Islet of Langerhans (tissue), 1 donor: ENCODE data around the gene BANF1.

Source experiments
- FAIRE-seq: peaks from one replicate; lab custom pipeline; 2011; peaks lifted over from hg19 to GRCh38; lab: Jason Lieb, UNC

Gene BANF1, protein sequence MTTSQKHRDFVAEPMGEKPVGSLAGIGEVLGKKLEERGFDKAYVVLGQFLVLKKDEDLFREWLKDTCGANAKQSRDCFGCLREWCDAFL

DNA sequence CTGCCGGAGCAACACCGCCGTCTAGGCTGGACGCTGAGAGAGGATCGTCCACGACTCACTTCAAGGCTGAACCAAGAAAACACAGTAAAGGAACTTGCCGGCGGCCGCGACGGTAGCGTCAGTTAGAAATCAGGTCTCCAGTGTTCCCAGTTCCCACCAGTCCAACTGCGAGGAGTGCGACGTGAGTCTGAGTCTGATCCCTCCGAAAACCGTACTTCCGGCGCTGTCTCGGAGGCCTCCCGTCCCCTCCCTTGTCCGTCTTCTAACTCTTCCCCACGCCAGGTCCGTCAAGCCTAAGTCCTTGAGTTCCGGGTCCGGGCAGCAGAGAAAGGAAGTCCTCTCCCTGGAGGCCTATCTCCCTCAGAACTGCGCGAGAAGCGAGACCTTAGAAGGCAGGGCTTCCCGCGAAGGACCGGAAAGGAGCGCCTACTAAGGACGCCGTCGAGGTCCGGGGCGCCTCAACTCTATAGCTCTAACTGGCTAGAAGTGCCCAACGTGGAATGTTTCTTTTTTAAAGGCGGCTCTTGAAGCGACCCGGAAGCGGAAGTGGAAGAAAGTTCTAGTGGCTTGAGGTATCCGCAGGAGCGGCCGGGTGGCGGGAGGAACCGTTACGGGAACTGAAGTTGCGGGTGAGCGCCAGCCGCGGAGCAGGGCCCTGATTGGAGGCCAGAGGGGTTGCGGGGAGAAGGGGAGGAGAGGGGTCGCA lies at the start of gene BANF1, which contains the start of gene EIF1AD:
BANF1 (plus strand) TSS at position 562 of the 706 bp plus-strand sequence. CDS start 748 bp downstream, outside the sequence.
EIF1AD (minus strand) TSS at position 216 of the 706 bp plus-strand sequence. CDS start 1,768 bp downstream, outside the sequence.
- FAIRE-seq = no peak

DNA sequence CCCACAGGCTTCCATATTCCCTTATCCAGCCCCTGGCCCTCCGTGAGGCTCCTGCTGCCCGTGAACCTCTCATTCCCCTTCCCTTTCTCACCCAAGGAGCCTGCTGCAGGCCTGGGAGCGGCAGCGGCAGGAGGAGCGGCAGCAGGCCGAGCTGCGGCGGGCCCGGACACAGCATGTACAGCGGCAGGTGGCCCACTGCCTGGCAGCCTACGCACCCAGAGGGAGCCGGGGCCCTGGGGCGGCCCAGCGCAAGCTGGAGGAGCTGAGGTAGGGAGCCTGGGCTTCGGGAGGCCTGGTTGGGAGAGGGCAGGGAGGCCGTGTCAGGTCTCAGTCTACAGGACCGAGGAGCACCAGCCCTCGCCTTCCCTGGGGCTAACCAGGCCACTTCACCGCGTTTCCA lies 48.8 kb upstream of the BANF1 start:
- no peak for FAIRE-seq

DNA sequence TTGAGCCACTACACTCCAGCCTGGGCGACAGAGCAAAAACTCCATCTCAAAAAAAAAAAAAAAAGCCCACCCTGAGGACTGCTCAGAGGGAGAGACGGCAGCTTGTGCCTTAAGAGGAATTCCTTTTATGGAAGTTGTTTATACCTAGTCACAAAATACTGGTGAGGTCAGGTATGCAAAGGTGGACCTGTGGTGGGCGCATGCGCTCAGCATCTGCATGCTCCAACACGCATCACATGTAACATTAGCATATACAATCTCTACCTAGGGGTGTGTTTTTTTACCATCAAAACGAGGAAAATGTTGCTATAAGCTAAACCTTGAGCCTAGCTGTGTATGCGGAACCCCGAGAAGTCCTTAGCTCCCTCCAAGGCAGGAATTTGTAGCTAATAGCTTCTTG lies 47.5 kb upstream of the BANF1 start:
- FAIRE-seq = no peak

DNA sequence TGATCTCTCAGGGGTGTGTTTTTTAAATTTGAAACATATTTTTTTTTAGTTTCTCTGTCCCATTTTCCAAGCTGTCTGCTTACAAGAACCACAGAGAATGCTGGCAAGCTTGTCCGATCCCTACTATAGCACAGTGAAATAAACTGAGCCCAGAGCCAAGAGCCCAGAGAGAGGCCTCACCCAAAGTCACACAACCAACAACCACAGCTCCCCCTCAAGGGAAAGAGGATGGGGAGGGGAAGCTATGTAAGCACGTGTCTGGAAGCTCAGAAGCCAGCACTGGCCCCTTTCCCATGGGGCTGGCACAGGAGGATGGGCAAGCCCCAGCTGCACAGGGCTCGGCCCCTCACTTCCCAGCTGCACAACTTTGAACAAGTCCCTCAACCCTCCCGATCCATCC lies 44.0 kb upstream of the BANF1 start:
- FAIRE-seq = no peak

DNA sequence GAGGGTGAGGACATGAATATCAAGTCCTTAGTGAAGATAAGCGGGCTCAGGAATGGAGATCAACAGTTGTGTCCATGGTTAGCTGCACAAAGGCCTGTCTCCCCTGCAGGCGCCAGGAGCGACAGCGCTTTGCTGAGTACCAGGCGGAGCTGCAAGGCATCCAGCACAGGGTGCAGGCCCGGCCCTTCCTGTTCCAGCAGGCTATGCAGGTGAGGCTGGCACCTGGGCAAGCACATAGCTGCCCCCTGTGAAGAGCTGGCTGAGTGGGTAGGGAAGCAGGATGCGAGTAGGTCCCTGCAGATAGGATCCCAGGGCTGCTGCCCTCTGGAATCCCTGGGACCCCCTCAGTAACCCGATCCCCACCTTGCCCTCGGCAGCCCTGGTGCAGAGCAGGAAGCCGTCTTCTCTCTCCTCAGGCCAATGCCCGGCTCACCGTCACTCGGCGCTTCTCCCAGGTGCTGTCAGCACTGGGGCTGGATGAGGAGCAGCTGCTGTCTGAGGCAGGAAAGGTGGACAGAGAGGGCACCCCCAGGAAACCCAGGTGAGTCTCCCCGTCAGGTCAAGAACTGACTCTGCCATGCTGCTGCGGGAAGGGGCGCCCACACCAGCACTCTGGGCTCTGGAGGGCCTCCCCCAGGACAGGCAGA lies 43.4 kb upstream of the BANF1 start:
- no peak for FAIRE-seq

DNA sequence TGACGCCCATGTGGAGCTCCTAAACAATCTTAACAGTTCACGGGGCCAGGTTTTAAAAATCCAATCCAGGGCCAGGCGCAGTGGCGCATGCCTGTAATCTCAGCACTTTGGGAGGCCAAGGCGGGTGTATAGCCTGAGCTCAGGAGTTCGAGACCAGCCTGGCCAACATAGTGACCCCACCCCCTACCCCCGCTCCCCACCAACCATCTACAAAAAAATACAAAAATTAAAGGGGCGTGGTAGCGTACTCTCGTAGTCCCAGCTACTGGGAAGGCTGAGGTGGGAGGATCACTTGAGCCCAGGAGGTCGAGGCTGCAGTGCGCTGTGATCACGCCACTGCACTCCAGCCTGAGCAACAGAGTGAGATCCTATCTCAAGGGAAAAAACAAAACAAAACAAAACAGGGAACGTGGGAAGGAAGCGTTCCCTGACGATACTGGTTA lies 41.5 kb upstream of the BANF1 start:
- no peak for FAIRE-seq

DNA sequence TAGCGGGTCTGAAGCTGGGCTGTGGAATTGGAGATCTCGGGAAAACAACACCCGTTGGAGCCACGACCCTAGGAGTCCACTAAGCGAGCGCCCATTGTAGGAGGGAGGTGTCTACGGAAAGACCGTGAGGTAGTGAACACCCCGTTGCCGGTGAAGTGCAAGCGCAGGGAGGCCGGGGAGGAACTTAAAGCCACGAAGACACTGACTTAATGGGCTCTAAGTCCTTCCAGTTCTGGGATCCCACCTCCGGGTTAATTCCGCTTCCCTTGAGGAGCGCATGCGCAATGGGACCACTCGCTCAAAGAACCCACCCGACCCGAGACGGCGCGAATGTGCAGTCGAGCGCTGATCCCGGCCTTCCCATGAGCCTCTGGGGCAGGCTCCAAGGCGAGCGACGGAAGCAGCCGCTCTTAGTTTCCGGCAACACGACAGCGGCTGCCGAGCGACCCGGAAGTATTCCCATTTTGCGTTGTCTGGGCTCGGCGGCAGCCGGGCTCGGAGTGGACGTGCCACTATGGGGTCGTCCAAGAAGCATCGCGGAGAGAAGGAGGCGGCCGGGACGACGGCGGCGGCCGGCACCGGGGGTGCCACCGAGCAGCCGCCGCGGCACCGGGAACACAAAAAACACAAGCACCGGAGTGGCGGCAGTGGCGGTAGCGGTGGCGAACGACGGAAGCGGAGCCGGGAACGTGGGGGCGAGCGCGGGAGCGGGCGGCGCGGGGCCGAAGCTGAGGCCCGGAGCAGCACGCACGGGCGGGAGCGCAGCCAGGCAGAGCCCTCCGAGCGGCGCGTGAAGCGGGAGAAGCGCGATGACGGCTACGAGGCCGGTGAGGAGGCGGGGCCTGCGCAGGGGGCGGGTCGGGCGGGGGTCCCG lies 40.8 kb upstream of the BANF1 start, which contains the start of gene SART1:
SART1 (plus strand) TSS at position 468 of the 874 bp plus-strand sequence; CDS start at position 515, 47 bp downstream.
- no peak for FAIRE-seq

DNA sequence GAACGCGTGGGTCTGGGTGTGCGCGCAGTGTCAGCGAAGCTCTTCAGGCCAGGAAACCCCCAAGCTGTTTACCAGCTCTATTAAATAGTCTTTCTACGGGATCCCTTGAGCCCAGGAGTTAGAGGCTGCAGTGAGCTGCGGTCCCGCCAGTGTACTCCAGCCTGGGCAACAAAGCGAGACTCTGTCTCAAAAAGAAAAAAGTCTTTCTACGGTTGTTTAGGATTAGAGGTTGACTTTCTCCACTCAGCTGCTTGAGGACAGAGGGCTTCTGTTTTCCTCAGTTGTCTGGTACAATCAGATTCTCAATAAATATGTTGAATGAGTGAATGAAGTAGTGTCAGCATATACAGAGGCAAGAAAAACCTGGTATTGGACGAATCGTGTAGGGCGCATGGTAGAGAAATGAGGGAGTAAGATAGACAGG lies 40.1 kb upstream of the BANF1 start:
- no peak for FAIRE-seq

DNA sequence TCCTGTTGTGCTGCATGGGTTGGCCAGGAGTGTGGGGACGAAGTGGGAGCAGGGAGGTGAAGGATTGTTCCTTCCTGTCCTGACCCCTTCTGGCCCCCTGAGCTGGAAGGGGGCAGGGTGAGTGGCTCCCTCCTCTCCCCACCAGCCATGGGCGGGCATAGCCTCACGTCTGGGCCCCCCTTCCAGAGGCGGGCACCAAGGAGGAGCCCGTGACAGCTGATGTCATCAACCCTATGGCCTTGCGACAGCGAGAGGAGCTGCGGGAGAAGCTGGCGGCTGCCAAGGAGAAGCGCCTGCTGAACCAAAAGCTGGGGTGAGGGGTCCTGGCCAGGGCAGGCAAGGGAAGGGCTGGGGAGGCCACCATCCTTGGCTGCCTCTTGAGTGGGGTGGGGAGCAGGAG lies 37.4 kb upstream of the BANF1 start:
- no peak for FAIRE-seq

DNA sequence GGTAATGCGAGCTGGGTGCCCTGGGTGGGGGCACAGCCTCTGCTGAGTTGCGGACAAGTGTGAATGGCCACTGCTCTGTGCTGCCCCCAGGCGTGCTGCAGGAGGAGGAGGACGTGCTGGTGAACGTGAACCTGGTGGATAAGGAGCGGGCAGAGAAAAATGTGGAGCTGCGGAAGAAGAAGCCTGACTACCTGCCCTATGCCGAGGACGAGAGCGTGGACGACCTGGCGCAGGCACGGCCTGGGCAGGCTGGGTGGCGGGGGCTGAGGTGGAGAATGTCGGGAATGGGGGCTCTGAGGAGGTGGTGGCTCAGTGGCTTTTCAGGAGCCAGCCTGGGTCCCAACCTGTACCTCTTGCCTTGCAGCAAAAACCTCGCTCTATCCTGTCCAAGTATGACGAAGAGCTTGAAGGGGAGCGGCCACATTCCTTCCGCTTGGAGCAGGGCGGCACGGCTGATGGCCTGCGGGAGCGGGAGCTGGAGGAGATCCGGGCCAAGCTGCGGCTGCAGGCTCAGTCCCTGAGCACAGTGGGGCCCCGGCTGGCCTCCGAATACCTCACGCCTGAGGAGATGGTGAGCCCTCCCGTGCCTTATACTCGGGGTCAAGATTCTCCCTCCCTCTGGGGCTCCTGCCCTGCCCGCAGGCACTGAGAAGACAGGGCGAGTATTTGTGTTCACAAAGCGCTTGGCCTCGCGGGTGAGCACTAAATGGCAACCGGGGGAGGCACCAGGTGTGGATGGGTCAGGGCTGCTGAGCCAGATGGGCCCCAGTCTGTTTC lies 36.1 kb upstream of the BANF1 start:
- no peak for FAIRE-seq

DNA sequence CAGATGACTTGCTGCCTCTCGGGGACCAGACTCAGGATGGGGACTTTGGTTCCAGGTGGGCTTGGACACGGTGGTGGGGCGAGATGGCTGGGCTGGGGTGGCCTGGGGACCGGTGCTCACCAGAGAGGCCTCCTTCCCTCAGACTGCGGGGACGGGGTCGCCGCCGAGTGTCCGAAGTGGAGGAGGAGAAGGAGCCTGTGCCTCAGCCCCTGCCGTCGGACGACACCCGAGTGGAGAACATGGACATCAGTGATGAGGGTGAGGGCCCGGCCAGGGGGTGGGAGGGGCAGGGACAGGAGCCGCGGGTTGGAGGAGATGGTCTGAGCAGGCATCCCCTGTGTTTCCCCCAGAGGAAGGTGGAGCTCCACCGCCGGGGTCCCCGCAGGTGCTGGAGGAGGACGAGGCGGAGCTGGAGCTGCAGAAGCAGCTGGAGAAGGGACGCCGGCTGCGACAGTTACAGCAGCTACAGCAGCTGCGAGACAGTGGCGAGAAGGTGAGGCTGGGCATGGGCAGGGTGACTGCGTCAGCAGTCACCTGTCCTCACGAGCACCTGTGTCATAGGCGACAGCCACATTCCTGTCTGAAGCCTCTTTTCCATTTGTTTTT lies 34.9 kb upstream of the BANF1 start:
- FAIRE-seq = no peak

DNA sequence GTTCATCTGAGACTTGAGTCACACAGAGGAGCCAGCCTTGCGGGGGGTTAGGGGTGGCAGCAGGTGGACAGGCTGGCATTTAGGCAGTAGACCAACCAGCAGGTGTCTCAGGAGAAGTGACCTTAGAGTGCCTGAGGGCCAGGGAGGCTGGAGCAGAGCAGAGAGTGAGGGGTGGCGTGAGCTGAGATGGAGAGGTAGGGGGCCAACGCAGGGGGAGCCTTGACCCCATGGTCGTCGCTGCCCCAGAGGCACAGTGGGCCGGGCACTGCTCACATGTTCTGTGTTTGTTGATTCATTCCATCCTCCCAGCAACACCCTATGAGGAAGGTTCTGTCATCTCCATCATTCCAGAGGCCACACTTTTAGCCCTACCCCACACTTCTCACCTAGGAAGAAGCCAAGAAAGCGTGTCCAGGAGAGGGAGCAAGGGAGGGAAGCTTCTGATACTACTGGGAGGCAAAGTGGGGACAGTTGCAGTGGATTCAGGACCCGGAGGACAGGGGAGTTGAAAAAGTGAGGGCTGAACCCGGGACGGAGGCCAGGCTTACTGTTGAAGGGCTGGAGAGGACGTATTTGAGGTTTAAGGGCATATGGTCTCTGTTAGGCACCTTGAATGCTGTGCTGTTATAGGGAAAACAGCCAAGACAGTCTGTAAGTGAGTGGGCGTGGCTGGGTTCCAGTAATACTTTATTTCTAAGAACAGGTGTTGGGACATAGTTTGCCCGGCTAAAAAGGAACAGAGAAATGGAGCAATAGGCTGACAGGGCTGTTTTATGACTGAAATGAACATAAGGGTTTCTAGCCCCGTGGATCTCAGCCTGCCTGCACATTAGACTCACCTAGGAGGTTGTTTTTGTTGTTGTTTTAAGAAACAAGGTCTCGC lies 33.5 kb upstream of the BANF1 start:
- no peak for FAIRE-seq

DNA sequence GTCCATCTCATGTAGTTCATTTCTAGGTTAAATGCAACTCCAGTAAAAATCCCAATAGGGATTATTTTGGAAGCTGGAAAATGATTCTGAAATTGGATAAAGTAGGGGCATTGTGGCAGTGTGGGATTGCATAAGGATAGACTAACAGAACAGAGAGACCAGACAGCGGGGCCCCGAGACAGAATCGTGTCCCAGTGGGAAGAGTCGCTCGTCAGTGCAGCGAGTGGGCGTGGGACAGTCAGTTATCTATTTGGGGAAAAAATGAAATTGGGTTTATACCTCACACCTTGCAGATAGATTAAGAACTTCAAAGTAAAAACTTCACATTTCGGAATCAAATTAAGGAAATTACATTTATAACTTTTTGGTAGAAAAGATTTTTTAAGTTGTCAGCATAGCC lies 30.2 kb upstream of the BANF1 start:
- FAIRE-seq = no peak

DNA sequence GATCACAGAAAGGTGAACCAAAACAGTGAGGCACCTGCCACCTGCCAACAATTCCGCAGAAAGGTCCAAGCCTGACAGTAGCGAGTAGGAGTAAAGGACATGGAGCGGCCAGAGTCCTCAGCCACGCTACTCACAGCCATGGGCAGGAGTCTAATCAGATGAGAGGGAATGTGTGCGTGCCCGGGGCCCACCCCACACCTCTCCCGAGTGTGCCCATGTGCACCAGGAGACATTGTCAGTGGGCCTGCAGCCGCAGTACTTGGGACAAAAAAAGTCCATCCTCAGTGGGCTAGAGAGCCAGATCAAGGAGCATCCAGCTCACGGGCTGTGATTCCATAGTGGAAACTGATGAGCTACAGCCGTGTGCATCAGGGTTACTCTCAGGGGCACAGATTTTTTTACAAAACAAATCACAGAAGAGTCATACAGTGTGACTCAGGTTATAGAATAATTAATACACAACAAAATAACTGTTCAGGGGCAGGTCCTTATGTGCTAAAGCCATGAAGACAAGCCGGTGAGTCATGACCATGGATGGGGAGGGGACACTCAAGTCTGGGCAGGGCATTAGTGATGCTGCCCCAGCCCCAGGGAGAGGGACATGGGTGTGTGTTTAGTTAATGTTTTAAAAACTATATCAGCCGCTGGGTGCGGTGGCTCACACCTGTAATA lies 28.7 kb upstream of the BANF1 start:
- no peak for FAIRE-seq

DNA sequence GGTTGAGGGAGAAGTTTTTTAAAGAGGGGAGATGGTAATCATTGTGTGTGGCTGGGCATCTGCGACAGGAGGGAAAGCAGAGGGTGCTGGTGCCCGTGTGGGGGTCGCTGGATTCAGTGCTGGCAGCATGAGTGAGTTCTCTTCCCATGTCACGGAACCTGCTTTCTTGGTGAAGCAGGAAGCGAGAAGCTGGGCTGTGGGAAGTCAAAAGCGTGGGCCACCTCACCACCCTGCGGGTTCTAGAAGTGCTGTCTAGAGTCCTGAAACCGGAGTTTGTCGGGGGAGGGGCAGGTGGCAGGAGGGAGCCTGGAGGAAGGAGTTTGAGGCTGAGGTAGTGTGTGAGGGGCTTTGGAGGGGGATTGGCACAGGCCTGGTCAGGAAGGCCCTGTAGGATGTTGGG lies 26.5 kb upstream of the BANF1 start:
- no peak for FAIRE-seq

DNA sequence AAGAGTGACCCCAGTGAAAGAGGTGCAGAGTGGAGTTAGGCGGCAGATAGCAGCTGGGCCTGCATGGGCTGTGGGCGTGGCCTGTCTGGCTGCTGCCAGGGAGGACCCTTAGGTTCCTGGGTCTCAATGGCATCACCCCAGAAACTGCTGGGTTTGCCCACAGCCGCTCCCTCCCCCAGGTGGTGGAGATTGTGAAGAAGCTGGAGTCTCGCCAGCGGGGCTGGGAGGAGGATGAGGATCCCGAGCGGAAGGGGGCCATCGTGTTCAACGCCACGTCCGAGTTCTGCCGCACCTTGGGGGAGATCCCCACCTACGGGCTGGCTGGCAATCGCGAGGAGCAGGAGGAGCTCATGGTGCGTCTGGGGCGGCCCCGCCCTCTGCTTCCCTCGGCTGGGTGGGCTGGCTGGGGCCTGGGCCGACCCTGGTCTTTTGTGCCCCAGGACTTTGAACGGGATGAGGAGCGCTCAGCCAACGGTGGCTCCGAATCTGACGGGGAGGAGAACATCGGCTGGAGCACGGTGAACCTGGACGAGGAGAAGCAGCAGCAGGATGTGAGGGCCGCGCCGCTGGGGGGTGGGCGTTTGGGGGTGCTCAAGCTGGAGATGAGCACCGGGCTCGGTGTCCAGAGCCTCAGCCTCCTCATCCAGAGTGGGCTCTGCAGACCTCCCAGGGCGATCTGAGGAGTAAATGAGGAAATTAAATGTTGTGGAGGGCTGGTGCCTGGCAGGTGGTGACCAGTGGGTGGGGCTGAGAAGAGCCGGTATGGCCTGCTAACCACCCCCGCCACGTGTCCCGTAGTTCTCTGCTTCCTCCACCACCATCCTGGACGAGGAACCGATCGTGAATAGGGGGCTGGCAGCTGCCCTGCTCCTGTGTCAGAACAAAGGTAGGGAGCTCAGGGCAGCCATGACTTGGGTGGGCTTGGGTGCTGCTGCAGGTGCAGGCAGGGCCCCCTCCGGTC lies 25.8 kb upstream of the BANF1 start:
- FAIRE-seq = no peak

DNA sequence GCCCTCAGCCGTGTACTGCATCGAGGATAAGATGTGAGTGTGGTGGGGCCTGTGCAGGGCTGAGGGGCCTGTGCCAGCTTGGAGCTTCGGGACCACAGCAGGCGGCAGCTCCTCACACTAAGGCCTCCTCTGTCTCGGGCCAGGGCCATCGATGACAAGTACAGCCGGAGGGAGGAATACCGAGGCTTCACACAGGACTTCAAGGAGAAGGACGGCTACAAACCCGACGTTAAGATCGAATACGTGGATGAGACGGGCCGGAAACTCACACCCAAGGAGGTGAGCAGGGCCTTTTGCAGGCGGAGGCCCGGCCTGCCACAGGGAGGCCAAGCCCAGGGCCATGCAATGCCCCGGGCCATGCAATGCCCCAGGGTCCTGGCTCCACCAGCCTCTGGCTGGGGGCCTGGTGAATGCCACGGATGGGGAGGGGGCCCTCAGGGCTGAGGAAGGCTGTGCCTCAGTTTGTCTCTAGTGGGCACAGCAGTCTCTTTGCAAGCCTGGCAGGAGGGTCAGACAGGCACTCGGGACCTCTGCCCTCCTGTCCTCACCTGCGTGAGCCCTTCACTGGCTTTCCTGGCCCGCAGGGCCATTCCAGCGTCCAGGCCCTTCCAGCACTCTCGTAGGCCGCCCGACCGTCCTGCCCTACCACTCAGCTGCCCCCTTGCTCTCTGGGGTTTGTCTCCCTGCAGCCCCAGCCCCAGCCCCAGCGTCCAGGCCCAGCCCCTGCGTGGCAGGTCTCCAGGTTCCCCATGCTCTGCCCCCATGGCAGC lies 24.5 kb upstream of the BANF1 start:
- FAIRE-seq = no peak
